Measurements from ENCODE around the gene NRG3.

Gene NRG3

GRCh38 chr10:82136103-82136502 lies 261.1 kb downstream of the NRG3 start:
- DNase-seq = no peak

- no peak for DNase-seq
These were observed 269.2 kb downstream of the NRG3 start for GRCh38 chr10:82144153-82144552.

DNA sequence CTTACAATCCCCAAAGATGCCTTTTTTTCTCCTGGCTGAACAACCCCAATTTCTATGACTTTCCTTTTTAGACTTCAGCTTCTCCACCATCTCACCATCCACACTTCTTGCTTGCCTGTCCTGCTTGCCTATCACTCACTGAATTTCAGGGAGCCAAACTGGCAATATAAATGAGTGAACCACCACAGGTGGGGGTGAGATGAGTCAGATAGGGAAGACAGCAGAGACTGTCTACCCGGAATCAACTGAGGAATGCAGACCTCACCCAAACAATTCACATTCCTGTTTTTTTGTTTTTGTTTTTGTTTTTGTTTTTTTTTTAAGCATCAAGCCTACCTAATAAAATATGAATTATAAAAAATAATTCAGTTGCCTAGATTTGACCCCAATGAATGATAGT lies 273.8 kb downstream of the NRG3 start:
- DNase-seq = no peak

- no peak for DNase-seq
These were observed 274.7 kb downstream of the NRG3 start for GRCh38 chr10:82149674-82150073.

- DNase-seq = no peak
These were observed 275.3 kb downstream of the NRG3 start for GRCh38 chr10:82150123-82150900.

DNA sequence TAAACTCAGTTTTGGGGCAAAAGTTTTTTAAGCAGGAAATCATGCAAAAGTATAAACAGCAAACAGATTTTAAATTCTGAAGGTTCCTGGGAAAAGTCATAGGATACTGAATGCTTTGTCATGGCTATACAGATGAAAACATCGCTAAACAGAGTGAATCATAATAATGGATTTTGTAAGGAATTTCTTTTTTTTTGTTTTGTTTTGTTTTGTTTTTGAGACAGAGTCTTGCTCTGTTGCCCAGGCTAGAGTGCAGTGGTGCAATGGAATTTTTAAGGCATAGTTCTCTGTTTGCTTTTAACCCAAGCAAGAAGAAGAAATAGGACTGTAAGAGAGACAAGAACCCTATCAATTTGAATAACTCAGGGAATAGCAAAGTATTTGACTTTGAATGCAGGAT lies 285.3 kb downstream of the NRG3 start:
- no peak for DNase-seq

DNA sequence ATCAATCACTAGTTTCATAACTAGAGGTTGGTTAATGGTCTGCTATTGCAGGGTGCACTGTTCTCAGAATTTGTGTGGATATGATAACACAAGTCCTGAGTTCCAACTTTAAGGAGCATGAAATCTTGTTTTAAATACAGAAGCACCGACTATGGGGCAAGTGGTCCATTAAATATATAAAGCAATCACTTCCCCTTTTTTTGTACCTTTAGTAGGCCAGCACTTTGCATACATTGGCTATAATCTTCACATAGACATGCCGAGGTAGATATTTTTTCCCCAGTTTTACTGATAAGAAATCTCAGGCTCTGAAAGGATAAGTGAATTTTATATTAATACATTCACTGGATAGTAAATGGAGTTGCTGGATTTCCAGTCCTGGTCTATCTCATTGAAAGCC lies 286.3 kb downstream of the NRG3 start:
- no peak for DNase-seq

DNA sequence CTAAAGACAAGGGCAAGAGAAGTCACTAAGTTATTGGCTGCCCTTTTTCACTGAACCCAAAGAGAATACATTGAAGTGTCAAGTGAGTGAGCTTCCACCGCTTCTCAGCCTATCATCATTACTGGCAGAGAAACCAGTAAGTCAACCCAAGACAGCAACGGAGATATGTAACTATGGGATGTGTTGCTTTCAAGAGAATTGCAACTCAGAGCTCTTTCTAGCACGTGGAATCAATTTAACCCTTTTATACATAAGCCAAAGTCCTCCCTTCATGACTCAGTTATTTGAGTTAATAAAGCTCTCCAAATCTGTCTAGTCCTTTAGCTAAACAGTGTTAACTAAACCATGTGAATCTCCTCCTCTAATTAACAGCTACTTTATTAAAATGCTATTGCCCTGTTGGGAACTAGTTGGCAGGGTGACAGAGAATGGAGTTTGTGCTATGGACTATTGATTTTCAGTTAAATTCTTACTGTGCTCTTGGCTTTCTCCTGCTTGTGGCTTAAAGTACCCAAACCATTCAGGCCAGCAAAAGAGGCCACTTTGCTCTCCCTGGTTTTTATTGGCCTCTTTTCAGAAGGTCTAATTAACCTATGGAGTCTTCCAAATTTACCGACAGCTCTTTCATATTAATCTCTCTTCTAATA lies 287.7 kb downstream of the NRG3 start:
- no peak for DNase-seq

DNA sequence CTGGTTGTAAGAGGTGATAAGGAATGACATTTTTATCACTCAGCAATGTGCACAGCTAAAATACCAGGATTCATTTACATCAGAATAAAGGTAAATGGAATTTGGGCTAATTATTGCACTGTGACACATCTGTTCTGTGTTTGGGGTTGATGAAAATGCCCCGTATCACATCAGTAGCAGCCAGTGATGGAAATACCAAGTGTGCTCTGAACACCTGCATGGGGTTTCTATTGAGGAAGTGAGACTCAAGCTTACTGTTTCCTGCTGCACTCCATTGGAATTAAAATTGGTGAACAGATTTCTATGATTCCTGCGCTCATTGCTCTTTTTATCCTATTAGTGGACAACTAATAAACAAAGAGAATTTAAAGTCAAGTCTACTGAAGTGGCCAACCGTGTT lies 296.9 kb downstream of the NRG3 start:
- no peak for DNase-seq

- DNase-seq = no peak
These were observed 301.6 kb downstream of the NRG3 start for GRCh38 chr10:82176587-82176986.

DNA sequence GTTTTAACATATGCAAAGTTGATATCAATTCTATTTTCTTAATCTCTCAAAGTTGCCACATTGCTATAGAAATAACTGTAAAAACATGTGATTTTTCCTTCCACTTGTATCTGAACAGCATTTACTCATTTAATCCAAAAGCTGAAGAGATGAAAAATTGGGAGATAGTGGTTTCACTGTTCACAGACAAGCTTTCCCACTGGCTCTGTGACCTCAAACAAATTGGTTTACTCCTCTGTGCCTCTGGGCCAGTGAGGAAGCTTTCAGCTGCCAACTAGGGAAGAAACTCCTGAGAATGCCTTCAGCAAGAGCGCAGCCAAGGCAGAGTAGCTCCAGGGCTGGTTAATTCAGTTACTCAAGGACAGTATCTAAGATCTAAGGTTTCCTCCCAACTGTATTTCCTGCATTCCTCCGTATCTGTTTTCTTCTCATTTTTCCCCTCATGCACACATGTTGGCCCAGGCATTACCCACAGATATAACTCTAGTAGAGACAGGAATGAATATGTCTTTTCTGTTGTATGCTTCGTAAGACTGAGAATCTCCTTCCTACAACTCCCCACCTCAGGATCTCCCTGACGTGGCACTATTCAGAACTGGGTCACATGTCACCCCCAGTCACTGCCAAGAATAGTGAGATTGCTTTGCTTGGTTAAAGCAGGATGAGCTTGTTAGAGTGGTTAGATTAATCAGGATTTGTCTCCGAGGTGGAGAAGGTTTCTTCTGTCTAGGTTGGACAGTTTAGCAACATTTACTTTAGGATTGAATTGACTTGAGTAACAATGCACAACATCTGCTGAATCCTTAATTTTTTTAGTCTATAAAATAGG lies 315.7 kb downstream of the NRG3 start:
- DNase-seq = no peak

DNA sequence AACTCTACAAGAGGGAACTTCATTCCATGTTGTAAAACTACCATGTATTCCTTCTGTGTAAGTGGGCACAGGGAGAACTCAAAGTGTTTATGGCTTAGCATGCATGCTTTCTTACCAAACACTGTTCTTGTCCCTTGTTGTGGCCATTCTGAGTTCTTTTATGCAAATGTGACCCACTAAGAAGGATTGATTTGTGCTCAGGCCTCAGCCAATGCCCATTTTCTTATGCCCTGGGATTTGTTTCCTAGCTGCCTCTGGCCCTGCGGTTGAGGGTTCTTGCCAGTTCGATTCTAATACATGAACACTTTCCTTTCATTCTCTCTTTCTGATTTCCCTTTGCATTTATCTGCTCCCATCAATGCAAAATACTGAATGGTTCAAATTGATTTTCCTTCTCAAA lies 316.7 kb downstream of the NRG3 start:
- no peak for DNase-seq

DNA sequence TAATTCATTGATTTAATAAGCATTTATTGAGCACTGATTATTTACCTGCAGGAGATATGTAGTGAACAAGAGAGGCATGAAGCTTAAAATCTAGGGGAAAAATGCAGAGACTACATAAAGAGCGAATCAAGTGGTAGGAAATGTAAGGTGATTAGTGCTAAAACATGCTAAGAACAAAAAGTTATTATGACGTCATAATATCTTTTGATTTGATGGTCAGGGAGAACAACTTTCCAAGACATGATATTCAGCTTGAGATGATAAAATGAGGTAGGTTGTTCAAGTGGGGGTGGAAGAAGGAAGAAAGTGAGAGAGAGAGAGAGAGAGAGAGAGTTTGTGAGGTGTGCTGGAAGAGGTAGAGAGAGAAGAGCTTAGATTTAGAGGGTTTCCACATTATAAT lies 317.7 kb downstream of the NRG3 start:
- DNase-seq = no peak

DNA sequence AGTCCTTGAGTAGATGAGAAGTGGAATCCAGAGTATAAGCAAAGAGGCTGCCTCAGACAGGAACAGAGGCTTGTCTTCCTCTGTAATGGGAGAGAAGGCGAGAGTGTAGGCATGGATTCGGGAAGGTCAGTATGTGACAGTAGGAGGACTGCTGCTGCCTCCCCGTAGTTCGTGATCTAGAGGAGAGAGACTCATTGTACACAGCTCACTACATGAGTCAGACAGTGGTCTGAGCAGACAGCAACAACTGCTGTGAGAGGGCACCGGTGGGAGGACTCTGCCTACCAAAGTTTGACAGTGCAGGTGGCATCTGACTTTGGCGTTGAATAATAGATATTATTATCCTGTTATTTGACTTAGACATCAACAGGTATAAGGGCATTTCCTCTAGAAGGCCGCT lies 319.4 kb downstream of the NRG3 start:
- no peak for DNase-seq

DNA sequence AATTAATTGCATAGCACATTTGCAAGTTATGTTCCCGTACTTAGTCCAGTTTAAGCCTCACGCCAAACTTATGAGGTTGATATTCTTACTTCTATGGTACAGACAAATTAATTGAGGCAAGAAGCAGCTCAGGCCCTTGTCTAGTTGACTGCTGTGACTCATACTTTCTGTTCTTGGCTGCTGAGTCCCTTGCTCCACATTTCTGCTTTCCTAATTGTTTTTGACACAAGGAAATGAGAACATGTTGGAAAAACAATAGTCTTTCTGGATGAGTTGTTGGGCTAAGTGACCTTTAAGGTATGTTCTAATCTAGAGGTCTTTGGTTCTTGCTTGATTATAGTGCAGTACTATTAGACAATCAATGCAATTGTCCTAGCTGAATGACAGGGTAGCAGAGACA lies 331.8 kb downstream of the NRG3 start:
- DNase-seq = no peak

GRCh38 chr10:82208726-82209125 lies 333.7 kb downstream of the NRG3 start:
- no peak for DNase-seq

DNA sequence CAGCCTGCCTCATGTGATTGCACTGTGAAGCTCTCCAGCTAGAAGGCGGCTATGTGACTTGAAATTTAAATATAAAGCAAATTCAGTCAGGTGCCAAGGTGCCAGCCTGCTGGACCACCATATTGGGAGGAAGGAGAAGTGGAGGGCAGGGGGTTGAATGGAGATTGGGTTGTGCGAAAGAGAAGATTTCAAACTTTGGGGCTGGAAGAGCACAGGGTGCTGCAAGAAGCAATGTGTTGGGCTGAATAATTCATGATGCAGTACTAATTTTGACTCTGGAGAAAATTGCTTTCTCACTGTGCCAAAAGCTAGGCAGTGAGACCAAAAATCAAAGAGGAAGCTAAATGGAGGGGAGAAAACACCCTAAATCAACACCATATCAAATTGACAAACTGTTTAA lies 335.3 kb downstream of the NRG3 start:
- DNase-seq = no peak

- no peak for DNase-seq
These were observed 336.4 kb downstream of the NRG3 start for GRCh38 chr10:82211346-82211745.

GRCh38 chr10:82212753-82213152 lies 337.8 kb downstream of the NRG3 start:
- DNase-seq = no peak

- DNase-seq = no peak
These were observed 338.8 kb downstream of the NRG3 start for GRCh38 chr10:82213784-82214183.

GRCh38 chr10:82221056-82221455 lies 346.1 kb downstream of the NRG3 start:
- no peak for DNase-seq

GRCh38 chr10:82221601-82222149 lies 346.7 kb downstream of the NRG3 start:
- DNase-seq = no peak

- no peak for DNase-seq
These were observed 353.7 kb downstream of the NRG3 start for GRCh38 chr10:82228701-82229100.

DNA sequence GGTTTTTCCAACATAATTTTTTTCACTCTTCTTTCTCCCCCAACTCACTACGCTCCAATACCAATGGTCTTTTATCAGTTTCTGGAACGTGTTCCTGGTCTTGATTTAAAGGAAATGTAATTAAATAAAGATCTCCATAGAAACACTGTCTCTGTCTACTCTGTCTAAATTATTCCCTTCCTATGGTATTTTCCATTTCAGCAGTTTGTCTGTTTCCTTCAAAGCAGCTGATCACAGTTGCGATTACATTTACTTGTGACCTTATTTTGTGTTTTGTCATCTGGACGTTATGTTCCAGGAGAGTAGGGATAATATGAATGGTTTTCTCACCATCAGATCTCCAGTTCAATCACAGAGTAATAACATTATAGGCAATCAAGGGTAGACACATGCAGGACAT lies 359.2 kb downstream of the NRG3 start:
- no peak for DNase-seq
